Measurements from ENCODE around the gene NOXA1.
A peak's percentile ranks its signal among the peaks of the same experiment; 100 is the strongest.
"Not testable (repeated sequence)": the region's sequence is repeated elsewhere in the genome, so short reads cannot be mapped to it uniquely, and the experiment has no call there.

The NOXA1 gene

GRCh38 chr9:137439158-137439714 lies 16.0 kb downstream of the NOXA1 start:
- DNase-seq (ENCODE audit: low read depth): no peak

- DNase-seq (ENCODE audit: low read depth): no peak
These were observed 18.2 kb downstream of the NOXA1 start, which contains the start of gene ENTPD8 for GRCh38 chr9:137441289-137441934. Gene ENTPD8 (minus strand): TSS chr9:137441357. CDS start chr9:137438285, 3,072 bp downstream.

- DNase-seq (ENCODE audit: low read depth): no peak
These were observed 18.7 kb downstream of the NOXA1 start for GRCh38 chr9:137441935-137442321.

- DNase-seq (ENCODE audit: low read depth): no peak
These were observed 21.1 kb downstream of the NOXA1 start for GRCh38 chr9:137444106-137444790.

DNA sequence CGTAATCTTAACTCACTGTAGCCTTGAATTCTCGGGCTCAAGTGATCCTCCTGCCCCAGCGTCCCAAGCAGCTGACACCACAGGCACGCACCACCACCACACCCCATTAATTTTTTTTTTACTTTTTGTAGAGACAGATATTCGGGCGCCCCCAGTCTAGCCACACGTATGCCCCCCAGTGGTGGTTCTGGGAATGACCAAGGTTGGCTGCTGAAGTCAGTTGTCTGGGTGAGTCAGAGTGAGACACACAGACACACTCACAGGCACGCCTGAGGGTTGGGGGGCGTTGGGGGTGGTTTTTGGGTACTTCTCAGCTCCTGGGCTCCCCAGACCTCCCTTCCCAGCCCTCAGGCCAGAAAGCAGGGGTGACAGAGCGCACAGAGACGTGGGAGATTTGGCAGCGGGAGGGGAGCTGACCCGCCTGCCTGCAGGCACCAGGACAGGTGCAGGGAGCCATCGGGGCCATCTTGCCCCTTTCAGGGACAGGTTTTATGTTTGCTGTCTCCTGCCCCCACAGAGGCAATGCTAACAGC lies 22.1 kb downstream of the NOXA1 start:
- peak; percentile 79 for DNase-seq (ENCODE audit: low read depth)

GRCh38 chr9:137445930-137446431 lies 22.8 kb downstream of the NOXA1 start:
- no peak for DNase-seq (ENCODE audit: low read depth)

DNA sequence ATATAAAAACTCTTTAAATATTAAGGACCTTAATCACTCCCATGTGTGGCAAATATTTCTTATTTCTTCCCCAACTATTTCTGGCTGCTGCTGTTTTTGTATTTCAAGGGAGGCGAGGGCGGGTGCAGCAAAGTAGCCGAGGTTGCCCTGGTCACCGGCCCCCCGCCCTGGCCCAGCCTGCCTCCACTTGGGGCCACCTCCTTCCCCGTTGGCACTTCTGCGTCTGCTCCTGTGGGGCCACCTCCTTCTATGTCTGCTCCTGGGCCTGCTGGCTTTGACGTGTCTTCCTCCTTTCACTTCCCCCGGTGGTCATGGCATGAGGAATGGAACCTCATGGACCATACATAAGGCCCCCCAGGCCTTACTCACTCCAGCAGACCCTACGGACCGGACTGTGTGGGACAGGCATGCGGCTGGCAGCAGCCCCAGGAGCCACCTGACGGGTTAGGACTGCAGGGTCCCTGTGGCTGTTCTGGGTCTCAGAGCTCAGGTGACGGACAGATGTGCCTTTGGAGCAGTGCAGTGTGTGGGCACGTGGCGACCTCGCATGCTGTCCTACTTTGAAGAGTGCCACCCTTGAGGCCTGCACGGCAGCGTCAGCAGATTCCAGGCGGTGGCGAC lies 23.8 kb downstream of the NOXA1 start:
- no peak for DNase-seq (ENCODE audit: low read depth)

DNA sequence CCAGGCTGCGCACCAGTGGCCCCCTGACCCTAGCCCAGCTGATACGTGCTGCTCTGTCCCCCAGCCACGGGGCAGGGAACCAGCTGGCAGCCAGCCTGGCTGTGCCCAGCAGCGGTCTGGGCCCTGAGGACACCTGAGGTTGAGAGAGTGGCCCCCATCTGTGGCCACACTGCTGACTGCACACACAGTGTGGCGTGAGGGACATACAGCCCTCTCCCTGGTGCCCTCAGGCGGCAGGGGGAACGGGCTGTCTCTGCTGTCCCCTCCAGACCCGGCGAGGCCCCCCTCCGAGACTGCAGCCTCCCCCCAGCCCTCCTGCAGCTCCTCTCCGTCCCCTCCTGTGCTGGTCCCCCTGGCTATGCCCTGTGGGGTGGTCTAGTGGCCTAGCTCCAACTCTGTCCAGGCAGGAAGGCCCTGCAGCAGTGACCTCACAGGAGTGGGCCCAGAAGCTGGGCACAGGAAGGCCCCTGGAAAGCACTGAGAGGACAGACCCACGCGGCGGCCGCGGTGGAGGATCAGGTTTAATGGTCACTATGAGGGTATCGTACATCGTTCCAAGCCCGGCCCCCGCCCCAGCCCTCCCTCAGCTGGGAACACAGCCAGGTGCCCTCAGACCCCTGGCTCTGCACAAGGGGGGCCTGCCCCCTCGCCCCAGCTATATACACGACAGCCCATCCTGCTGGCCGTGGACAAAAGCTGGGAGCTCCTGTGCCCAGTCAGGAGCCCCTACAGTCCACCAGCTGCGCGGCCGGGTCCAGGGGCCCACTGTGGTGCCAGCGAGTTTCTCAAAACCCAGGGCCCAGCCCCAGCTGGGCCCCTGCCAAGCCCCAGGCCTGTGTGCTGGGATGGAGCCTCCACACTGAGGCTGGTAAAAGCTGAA lies 24.8 kb downstream of the NOXA1 start:
- no peak for DNase-seq (ENCODE audit: low read depth)

- no peak for DNase-seq (ENCODE audit: low read depth)
These were observed 25.4 kb downstream of the NOXA1 start for GRCh38 chr9:137448602-137448962.

GRCh38 chr9:137449081-137449844 lies 26.1 kb downstream of the NOXA1 start:
- no peak for DNase-seq (ENCODE audit: low read depth)

GRCh38 chr9:137449931-137450538 lies 26.8 kb downstream of the NOXA1 start:
- no peak for DNase-seq (ENCODE audit: low read depth)

GRCh38 chr9:137450539-137451222 lies 27.5 kb downstream of the NOXA1 start:
- not testable (repeated sequence) for DNase-seq (ENCODE audit: low read depth)

DNA sequence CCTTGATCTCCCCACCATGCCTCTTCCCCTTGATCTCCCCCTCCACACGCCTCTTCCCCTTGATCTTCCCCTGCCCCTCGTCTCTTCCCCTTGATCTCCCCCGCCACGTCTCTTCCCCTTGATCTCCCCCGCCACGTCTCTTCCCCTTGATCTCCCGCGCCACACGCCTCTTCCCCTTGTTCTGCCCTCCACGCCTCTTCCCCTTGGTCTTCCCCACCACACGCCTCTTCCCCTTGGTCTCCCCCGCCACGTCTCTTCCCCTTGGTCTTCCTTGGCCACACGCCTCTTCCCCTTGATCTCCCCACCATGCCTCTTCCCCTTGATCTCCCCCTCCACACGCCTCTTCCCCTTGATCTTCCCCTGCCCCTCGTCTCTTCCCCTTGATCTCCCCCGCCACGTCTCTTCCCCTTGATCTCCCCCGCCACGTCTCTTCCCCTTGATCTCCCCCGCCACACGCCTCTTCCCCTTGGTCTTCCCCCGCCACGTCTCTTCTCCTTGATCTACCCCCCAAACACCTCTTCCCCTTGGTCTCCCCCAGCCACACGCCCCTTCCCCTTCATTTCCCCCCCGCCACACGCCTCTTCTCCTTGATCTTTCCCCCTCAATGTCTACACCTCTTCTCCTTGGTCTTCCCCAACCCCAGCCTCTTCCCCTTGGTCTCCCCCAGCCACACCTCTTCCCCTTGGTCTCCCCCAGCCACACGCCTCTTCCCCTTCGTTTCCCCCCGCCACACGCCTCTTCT lies 28.2 kb downstream of the NOXA1 start:
- DNase-seq (ENCODE audit: low read depth): not testable (repeated sequence)

DNA sequence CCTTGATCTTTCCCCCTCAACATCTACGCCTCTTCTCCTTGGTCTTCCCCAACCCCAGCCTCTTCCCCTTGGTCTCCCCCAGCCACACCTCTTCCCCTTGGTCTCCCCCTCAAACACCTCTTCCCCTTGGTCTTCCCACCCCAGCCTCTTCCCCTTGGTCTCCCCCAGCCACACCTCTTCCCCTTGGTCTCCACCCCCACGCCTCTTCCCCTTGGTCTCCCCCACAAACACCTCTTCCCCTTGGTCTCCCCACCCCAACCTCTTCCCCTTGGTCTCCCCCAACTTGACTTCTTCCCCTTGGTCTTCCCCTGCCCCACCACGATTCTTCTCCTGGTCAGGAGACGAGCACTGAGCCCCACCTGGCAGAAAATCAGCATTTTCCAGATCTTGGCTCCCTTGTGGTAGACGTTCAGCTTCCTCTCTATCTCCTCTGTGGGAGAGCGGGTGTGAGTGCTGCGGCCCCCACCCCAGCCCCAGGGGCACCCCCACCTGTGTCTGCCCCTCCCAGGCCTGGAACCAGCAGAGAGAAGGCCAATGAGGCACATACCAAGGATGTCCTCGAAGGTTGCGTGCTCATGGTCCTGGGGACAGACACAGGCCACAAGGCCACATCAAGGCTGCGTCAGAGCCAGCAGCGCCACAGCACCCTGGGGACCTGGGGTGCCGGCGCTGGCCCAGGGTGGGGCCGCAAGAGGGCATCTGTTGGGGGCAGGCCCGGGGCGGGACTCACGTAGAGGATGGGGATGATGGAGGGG lies 29.0 kb downstream of the NOXA1 start:
- no peak for DNase-seq (ENCODE audit: low read depth)

GRCh38 chr9:137452761-137453642 lies 29.8 kb downstream of the NOXA1 start:
- no peak for DNase-seq (ENCODE audit: low read depth)

DNA sequence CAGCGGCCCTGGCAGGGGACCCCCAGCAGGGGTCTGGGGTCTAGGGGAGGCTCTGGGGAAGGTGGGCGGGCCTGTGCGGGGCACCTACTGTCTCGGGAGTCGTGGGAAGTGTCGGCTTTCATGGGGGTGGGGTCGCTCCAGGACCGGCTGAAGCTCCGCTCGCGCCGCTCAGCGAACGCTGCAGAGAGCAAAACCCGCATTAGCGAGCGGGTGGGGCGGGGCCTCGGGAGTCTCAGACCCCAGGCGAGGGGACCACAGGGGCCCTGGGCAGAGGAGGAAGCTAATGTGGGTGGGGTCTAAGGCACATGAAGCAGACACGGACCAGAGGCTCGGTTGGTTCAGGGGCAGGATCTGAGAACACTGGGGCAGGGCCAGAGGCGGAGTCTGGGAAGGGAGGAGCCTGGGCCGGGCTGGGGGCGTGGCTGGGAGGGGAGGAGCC lies 30.5 kb downstream of the NOXA1 start:
- DNase-seq (ENCODE audit: low read depth): peak; percentile 52

GRCh38 chr9:137454145-137454596 lies 31.0 kb downstream of the NOXA1 start:
- DNase-seq (ENCODE audit: low read depth): no peak
